RCC 7860 (cell line): ENCODE measurements around the gene TKTL1.

ENCODE experiments used
- DNase-seq: peaks from one replicate; pipeline ENCODE4 v3.0.0-alpha.2; 2015; ENCODE audit warnings: low spot score
- FAIRE-seq: peaks from 2 replicates; lab custom pipeline; 2012; peaks lifted over from hg19 to GRCh38; lab: Jason Lieb, UNC

The TKTL1 gene

GRCh38 chrX:154358829-154359228 lies 63.2 kb downstream of the TKTL1 start:
- no peak for FAIRE-seq
- no peak for DNase-seq

- no peak for FAIRE-seq
- no peak for DNase-seq
Observed at GRCh38 chrX:154359362-154360154, 64.0 kb downstream of the TKTL1 start.

GRCh38 chrX:154360155-154360713 lies 64.6 kb downstream of the TKTL1 start:
- DNase-seq (no peak), FAIRE-seq (no peak)

GRCh38 chrX:154362085-154362742 lies 66.6 kb downstream of the TKTL1 start:
- DNase-seq, result no peak
- no peak for FAIRE-seq

- FAIRE-seq, result no peak
- no peak for DNase-seq
Observed at GRCh38 chrX:154363706-154364439, 68.3 kb downstream of the TKTL1 start.

GRCh38 chrX:154365052-154365600 lies 69.5 kb downstream of the TKTL1 start:
- DNase-seq (no peak), FAIRE-seq (no peak)

- DNase-seq, result no peak
- no peak for FAIRE-seq
Observed at GRCh38 chrX:154365997-154366665, 70.5 kb downstream of the TKTL1 start.

- DNase-seq (no peak), FAIRE-seq (no peak)
Observed at GRCh38 chrX:154366666-154367055, 71.1 kb downstream of the TKTL1 start.

GRCh38 chrX:154367474-154368308 lies 72.1 kb downstream of the TKTL1 start:
- no peak for FAIRE-seq
- DNase-seq, result no peak

- DNase-seq (peak; percentile 96), FAIRE-seq (peak; percentile 92)
Observed at GRCh38 chrX:154368630-154369448, 73.2 kb downstream of the TKTL1 start.

GRCh38 chrX:154369449-154370299 lies 74.1 kb downstream of the TKTL1 start:
- peak; percentile 94 for DNase-seq
- peak; percentile 87 for FAIRE-seq

- FAIRE-seq (no peak), DNase-seq (no peak)
Observed at GRCh38 chrX:154370300-154371016, 74.9 kb downstream of the TKTL1 start.

- peak; percentile 88 for DNase-seq
- FAIRE-seq, result no peak
Observed at GRCh38 chrX:154371017-154371788, 75.6 kb downstream of the TKTL1 start.

- no peak for FAIRE-seq
- no peak for DNase-seq
Observed at GRCh38 chrX:154371789-154372300, 76.2 kb downstream of the TKTL1 start.

- DNase-seq, result peak; percentile 90
Observed at GRCh38 chrX:154372612-154373022, 77.0 kb downstream of the TKTL1 start.

More at GRCh38 chrX:154372612-154373022, 77.0 kb downstream of the TKTL1 start:
- FAIRE-seq, result peak; percentile 85
